GM19351 (cell line): ENCODE measurements around the gene IL21R.
"Not testable (repeated sequence)": the region's sequence is repeated elsewhere in the genome, so short reads cannot be mapped to it uniquely, and the experiment has no call there.

Experiments used
- ATAC-seq: cut with Tn5 transposase; IDR thresholded peaks from one replicate; pipeline ENCODE4 v1.9.1; 2021; ENCODE audit warnings: mild to moderate bottlenecking, moderate library complexity; ENCODE audit not compliant: unreplicated experiment

Gene IL21R

DNA sequence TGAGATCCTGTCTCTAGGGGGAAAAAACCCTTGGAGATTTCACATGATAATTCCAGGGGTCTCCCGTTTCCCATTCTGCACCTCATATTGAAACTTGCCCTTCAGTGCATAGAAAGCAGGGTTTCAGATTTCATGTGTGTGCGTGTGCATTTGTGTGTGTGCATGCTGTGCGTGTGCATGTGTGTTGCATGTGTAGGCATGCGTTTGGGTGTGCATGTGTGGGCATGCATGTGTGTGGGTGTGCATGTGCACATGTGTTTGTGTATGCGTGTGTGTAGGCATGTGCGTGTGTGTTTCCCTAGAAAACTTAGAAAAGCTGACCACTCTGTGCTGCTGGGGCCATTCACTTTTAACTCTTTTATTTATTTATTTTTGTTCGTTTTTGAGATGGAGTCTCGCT lies 40.0 kb downstream of the IL21R start:
- ATAC-seq: no peak

DNA sequence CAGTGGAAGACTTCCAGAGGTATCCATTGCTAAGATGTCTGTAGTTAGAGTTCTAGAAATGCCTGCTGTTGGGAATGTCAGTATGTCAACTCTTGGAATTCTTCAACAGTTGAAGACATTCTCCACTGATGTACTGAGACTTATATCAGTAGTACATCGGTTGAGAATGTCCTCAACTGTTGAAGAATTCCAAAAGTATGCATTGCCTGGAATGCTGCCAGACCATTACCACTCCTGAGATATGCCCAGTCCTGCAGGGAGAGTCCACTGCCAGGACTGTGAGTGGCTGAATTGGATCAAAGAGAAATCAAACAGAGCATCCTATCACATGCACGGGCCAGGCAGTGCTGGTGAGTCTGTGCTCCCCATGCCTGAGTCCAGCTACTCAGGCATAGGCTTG lies 42.0 kb downstream of the IL21R start:
- no peak for ATAC-seq

- ATAC-seq: no peak
Measured at GRCh38 chr16:27444470-27444869, 42.5 kb downstream of the IL21R start.

- ATAC-seq: no peak
Measured at GRCh38 chr16:27445502-27446175, 43.7 kb downstream of the IL21R start.

DNA sequence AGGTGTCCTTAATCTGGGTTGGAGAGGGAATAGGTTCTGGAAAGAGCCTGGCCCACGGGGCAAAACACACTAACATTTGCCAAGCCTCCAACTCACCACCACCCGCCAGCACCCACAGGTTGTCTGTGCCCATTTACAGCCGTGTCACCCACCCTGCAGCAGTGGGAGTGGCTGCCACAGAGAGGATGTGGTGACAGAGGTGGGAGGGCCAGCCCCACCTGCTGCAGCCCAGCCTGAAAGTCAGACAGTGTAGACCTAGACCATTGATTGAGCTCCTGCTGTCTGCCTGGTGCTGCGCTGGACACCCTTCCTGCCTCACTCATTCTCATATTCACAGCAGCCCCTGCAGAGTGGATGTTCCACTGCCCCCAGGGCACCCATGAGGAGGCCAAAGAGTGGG lies 44.7 kb downstream of the IL21R start:
- ATAC-seq: no peak

DNA sequence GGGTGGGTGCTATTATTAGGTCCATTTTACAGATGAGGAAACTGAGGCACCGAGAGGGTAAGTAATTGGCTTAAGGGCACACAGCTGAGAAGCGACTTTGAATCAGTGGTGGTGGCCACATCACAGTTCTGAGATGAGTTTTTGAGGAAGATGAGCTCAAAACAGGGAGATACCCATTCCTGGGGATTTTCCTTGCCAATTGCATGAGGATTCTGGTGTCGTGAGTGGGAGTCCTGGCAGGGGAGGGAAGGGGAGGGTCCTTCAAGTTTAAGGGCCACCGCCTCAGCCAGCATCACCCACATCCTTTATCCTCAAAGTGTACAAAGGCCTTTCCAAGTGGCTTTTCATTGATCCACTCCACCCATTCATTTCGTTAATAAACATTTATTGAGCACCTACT lies 45.3 kb downstream of the IL21R start:
- no peak for ATAC-seq

DNA sequence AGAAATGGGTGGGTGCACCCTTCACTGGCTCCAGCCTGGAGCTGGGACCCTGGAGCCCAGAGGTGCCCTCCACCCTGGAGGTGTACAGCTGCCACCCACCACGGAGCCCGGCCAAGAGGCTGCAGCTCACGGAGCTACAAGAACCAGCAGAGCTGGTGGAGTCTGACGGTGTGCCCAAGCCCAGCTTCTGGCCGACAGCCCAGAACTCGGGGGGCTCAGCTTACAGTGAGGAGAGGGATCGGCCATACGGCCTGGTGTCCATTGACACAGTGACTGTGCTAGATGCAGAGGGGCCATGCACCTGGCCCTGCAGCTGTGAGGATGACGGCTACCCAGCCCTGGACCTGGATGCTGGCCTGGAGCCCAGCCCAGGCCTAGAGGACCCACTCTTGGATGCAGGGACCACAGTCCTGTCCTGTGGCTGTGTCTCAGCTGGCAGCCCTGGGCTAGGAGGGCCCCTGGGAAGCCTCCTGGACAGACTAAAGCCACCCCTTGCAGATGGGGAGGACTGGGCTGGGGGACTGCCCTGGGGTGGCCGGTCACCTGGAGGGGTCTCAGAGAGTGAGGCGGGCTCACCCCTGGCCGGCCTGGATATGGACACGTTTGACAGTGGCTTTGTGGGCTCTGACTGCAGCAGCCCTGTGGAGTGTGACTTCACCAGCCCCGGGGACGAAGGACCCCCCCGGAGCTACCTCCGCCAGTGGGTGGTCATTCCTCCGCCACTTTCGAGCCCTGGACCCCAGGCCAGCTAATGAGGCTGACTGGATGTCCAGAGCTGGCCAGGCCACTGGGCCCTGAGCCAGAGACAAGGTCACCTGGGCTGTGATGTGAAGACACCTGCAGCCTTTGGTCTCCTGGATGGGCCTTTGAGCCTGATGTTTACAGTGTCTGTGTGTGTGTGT lies 46.8 kb downstream of the IL21R start:
- ATAC-seq: no peak

DNA sequence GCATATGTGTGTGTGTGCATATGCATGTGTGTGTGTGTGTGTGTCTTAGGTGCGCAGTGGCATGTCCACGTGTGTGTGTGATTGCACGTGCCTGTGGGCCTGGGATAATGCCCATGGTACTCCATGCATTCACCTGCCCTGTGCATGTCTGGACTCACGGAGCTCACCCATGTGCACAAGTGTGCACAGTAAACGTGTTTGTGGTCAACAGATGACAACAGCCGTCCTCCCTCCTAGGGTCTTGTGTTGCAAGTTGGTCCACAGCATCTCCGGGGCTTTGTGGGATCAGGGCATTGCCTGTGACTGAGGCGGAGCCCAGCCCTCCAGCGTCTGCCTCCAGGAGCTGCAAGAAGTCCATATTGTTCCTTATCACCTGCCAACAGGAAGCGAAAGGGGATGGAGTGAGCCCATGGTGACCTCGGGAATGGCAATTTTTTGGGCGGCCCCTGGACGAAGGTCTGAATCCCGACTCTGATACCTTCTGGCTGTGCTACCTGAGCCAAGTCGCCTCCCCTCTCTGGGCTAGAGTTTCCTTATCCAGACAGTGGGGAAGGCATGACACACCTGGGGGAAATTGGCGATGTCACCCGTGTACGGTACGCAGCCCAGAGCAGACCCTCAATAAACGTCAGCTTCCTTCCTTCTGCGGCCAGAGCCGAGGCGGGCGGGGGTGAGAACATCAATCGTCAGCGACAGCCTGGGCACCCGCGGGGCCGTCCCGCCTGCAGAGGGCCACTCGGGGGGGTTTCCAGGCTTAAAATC lies 47.6 kb downstream of the IL21R start:
- peak; percentile 46 for ATAC-seq

GRCh38 chr16:27450196-27450549 lies 48.2 kb downstream of the IL21R start:
- peak; percentile 8 for ATAC-seq

- no peak for ATAC-seq
Measured at GRCh38 chr16:27452569-27453493, 50.9 kb downstream of the IL21R start.

DNA sequence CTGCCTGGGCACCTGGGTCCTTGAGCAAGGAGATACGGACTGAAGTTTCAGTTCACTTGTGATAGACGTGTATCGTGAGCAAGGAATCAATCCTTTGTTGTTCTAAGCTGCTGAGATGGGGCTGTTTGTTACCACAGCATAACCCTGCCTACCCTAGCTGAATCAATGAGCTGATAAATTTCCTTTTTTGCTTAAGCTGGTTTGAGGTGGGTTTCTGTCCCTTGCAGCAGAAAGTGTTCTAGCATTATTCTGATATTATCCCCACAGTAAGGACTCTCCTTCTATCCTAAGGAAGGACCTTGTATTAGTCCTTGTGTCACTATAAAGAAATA lies 51.5 kb downstream of the IL21R start:
- no peak for ATAC-seq

DNA sequence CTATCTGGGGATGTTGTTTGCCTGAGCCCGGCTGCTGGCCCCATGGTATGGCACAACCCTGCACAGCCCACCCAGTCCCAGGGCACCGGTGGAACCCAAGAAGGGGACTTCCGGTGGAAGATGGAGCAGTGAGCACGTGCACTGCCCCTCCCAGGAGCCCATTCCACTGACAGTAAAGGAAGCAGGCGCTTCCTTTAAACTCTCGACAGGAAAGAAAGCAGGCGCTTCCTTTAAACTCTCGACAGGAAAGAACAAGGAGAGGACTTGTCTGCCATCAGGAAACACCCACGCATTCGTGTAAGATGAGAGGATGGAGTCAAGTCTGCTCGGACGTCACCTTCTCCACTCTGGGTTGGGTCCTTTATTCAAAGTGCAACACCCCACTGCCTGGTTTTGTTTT lies 53.7 kb downstream of the IL21R start:
- no peak for ATAC-seq

- ATAC-seq: not testable (repeated sequence)
Measured at GRCh38 chr16:27457605-27457900, 55.6 kb downstream of the IL21R start.

DNA sequence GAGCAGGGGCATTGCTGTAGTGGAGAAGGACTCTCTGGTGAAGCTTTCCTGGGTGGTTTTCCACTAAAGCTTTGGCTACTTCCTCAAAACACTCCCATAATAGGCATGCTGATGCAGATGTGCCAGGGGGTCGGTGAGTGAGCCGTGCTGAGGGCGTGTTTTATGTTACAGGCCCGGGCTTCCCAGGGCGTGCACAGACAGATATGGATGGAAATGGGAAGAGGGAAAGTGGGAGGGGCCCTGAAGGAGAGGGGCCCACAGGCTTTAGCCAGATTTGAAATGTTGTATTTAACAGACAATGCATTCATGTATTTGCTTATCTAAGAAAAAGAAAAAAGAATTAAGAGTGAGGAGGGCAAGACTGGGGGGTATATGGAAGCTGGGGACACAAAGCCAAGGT lies 56.3 kb downstream of the IL21R start:
- ATAC-seq: no peak

DNA sequence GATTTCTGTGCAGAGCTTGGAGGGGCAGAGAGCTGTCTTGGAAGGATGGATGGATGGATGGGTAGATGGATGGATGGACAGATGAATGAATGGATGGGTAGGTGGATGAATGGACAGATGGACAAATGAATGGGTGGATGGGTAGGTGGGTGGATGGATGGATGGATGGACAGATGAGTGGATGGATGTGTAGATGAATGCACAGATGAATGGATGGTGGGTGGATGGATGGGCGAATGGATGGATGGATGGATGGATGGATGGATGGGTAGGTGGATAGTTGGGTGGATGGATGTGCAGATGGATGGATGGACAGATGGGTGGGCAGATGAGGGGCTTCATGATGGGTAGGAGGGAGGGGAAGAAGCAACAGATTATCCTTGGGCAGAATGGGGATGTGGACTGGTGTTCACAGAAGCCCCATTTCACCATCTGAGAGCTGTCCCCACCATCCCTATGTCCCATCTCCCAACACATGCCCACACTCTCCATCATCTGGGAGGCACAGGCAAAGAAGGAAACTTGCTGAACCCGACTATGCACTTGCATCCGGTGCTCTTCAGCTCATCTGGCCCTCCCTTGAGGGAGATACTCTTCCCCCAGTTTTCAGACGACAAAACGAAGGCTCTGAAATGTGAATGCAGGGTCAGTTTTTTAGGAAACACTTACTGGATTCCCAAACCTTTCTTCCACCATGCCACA lies 57.2 kb downstream of the IL21R start:
- ATAC-seq: no peak

DNA sequence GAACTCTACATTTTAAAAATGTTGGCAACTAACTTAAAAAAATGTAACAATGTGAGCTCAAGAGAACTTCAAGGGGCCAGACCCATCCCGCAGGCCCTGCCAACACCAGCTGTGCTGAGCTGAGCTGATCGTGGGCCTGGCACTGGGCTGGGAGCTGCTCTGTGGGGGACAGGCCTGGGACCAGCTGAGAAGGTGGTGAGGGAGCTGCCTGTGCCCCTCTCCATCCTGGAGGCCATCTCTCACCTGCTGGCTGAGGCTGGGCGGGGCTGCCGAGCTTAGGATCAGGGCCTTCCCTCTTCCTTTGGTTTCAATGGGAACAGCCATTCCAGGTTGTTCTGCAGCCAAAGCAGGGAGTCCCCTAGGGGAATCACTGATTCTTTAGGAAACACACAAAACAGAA lies 58.2 kb downstream of the IL21R start:
- no peak for ATAC-seq

GRCh38 chr16:27460663-27461482 lies 58.9 kb downstream of the IL21R start:
- no peak for ATAC-seq

DNA sequence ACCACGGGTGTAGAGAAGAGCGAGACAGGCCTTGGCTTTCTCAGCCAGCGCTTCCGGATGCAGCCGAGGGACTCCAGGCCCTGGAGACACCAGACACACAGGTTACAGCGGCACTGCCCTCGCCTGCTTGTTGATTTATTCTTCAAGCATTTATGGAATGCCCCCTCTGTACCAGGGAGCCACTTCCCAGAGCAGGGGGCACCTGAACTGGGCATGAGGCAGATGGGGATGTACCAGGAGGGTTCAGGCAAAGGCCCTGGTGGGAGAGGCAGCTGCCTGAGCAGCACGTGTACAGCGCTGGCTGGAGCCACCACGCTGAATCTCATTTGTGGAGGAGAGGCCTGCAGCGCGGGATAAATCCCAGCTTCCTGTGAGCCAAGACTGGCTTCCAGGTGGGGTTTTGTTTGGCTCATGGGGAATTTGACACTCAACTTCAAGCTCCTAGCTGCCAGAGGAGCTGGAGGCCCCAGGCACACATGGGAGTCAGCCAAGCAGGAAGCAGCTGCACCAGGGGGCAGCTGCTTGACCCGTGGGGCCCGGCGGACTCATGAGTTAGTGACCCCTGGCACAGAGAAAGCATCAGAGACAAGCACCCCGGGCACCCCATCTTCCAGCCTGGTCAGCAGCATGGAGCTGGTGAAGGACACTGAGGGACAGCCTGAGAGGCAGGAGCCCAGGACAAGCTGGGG lies 59.7 kb downstream of the IL21R start:
- ATAC-seq: no peak
